GM12892 (cell line): Measurements from ENCODE around the gene ASB18.
"Not testable (repeated sequence)": the region's sequence is repeated elsewhere in the genome, so short reads cannot be mapped to it uniquely, and the experiment has no call there.

Experiments used
- DNase-seq: peaks from one replicate; pipeline ENCODE4 v3.0.0; 2011; ENCODE audit not compliant: insufficient read length
- FAIRE-seq: peaks from 2 replicates; lab custom pipeline; 2011; peaks lifted over from hg19 to GRCh38; lab: Jason Lieb, UNC
- POLR2A ChIP-seq: IDR thresholded peaks from 2 replicates; pipeline ENCODE4 v1.6.1; 2011; ENCODE audit warnings: low read depth, low read length, control low read depth
- POLR2AphosphoS5 ChIP-seq: IDR thresholded peaks from 2 replicates; pipeline ENCODE4 v1.6.1; 2011; ENCODE audit warnings: low read depth, low read length, control low read depth
- TAF1 ChIP-seq: IDR thresholded peaks from 2 replicates; pipeline ENCODE4 v1.6.1; 2011; ENCODE audit warnings: low read depth, mild to moderate bottlenecking, control low read depth, low read length, borderline replicate concordance

ASB18 gene

DNA sequence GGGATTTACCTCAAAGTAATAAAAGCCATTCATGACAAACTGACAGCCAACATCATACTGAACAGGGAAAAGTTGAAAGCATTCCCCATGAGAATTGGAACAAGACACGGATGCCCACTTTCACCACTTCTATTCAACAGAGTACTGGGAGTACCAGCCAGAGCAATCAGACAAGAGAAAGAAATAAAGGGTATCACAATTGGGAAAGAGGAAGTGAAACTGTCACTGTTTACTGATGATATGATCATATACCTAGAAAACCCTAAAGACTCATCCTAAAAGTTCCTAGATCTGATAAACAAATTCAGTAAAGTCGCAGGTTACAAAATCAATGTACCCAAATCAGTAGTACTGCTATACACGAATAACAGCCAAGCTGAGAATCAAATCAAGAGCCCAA is 17.2 kb upstream of the ASB18 start:
- no peak for DNase-seq
- FAIRE-seq, result no peak
- no peak for TF ChIP-seq POLR2A
- TF ChIP-seq POLR2AphosphoS5, result no peak
- TF ChIP-seq TAF1, result no peak

DNA sequence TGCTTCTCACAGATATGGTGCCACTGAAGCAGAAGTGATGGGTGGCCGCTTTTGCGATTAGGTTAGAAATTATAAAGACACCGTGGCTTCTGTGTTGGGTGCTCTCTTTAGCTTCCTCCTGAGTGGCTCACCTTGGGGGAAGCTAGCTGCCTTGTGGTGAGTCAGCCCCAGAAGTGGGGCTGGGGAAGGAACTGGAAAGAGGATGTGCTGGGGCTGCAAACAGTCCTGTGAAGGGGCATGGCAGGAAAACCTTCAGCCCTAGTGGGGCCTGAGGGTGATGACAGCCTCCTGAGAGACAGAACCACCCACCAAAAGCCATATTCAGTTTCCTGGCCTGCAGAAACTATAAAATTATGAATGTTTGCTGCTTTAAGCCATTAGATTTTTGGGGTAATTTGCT is 8.9 kb upstream of the ASB18 start:
- no peak for TF ChIP-seq POLR2AphosphoS5
- no peak for TF ChIP-seq POLR2A
- TF ChIP-seq TAF1, result no peak
- FAIRE-seq (no peak), DNase-seq (no peak)

DNA sequence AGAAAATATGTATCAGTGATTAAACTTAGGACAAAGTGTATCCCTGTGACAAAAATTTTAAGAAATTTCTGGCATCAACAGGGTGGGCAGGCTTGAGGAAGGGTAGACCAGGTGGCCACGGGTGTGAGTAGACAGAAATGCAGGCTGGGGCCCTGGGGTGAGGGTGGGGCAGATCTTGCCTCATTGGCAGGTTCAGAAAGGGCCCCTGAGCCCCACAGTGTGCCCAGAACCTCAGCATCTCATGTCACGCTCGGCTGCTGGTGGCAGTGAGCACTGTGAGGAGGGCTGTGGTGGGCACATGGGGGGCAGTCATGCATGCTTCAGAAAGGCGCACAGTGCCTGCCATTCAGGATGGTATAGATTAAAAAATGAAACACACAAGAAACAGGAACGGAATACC is 7.6 kb upstream of the ASB18 start:
- FAIRE-seq (no peak), DNase-seq (no peak)
- no peak for TF ChIP-seq TAF1
- no peak for TF ChIP-seq POLR2AphosphoS5
- TF ChIP-seq POLR2A, result no peak

DNA sequence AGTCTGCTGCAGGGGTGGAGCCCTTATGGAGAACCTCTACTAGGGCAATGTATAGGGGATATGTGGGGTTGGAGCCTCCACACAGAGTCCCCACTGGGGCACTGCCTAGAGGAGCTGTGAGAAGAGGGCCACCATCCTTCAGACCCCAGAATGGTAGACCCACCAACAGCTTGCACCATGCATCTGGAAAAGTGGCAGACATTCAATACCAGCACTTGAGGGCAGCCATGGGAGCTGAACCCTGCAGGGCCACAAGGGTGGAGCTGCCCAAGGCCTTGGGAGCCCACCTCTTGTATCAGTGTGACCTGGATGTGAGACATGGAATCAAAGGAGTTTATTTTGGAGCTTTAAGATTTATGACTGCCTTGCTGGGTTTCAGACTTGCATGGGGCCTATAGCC is 5.7 kb upstream of the ASB18 start:
- not testable (repeated sequence) for DNase-seq, FAIRE-seq

DNA sequence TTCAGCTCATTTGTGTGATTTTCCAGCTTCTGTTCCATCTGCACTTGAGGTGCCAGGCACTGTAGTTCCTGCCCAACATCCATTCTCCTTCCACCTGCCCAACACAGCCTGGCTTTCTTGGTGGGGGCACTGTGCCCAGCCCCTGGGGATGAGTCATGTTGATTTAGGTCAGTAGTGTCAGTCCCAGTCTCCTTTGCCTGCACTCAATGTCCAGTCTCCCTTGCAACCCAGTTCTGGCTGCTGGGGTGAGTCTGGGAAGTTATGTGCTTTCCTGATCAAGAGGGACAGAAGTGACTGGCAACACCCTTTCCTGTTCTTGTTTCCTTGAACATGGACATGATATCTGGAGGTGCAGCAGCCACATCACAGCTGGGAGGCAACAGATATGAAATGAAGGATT is 1.5 kb upstream of the ASB18 start:
- FAIRE-seq (no peak), DNase-seq (no peak)
- TF ChIP-seq POLR2AphosphoS5 (no peak), TAF1 (no peak), POLR2A (no peak)

DNA sequence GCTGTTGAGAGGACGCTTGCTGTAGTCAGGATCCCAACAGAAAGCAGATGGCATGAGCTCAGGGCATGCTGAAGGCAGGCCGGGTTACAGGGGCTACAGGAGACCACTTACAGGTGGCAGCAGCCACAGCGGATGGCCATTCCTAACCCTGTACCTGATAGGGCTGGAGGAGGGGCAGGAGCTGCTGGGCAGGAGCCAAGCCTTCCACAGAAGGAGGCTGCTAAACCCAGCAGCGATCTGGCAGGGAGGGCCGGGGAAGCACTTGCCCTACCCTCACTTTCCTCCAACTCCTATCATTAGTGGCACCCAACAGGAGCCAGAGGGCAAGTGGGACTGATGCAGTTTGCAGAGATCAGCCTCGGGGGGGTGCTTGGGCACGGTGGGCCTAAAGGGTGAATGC is 2.0 kb downstream of the ASB18 start:
- no peak for DNase-seq
- TF ChIP-seq POLR2A (no peak), POLR2AphosphoS5 (no peak)
- no peak for FAIRE-seq

DNA sequence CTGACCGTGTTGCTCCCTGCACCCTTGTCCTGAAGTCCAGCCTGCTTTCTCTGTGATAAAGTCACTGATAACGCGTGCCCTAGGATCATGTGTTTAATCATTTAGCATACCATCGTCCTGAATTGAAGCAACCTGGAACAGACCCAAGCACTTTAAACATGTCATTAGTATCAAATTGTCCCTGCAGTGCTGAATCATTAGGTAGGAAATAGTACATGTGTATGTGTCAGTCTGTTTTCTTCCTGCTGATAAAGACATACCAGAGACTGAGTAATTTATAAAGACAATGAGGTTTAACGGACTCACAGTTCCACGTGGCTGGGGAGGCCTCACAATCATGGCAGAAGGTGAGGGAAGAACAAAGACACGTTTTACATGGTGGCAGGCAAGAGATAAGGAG is 2.8 kb downstream of the ASB18 start:
- TF ChIP-seq TAF1 (no peak), POLR2AphosphoS5 (no peak), POLR2A (no peak)
- DNase-seq (no peak), FAIRE-seq (no peak)

DNA sequence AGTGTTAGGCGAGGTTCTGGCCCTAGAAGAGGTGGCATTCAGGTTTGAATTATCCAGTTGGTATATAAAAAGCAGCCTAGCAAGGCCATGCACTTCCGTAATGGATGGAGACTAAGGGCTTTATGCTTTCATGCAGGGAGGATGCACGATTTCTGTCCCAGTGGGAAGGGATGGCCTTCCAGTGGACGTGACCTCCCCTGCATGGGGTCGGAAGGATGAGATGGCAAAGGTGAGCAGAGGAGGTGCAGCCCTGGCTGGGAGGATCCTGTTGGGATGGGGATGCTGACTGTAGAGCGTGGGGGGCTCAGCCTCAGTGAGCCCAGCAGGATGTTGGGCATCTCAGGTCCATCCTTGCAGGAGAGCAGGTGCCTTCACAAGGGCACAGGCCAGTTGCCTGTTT is 4.8 kb downstream of the ASB18 start:
- FAIRE-seq (no peak), DNase-seq (no peak)
- TF ChIP-seq TAF1 (no peak), POLR2A (no peak), POLR2AphosphoS5 (no peak)

DNA sequence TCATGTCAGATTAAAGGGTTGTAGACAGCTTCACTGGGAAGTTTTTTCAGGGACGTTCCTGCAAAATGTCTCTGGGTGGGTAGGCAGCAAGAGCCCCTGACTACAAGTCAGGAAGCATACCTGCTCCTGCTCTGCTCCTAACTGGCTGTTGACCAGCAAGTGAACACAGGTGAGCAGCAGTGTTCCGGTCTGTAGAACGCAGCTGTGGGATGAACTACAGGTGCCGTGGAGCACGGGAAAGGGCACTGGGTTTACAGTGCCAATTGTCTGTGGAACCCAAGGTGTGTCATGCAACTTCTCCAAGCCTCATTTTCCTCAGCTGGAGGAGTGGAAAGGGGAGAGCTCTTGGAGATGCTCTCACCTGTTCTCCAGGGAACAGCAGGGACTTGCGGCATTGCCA is 6.6 kb downstream of the ASB18 start:
- no peak for FAIRE-seq
- no peak for TF ChIP-seq POLR2A
- TF ChIP-seq POLR2AphosphoS5, result no peak
- no peak for TF ChIP-seq TAF1
- DNase-seq, result no peak

DNA sequence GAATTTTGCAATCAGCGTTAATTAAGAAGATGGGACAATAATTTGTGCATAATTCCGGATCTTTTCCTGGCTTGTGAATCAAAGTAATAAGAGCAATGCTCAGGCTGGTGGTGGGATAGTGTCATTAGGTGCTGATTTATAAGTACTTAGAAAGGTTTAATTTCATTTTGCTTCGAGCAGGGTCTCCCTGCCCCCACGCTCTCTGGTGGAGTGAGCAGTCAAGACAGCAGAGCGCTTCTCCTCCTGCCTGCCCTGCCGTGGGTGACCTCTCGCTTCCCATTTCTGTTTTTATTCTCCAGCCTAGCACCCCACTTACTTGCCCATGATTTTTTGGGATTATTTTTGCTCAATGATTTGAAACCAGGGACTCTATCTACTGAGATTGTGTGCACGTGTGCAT is 7.1 kb downstream of the ASB18 start:
- no peak for FAIRE-seq
- DNase-seq, result no peak
- TF ChIP-seq TAF1 (no peak), POLR2AphosphoS5 (no peak), POLR2A (no peak)

DNA sequence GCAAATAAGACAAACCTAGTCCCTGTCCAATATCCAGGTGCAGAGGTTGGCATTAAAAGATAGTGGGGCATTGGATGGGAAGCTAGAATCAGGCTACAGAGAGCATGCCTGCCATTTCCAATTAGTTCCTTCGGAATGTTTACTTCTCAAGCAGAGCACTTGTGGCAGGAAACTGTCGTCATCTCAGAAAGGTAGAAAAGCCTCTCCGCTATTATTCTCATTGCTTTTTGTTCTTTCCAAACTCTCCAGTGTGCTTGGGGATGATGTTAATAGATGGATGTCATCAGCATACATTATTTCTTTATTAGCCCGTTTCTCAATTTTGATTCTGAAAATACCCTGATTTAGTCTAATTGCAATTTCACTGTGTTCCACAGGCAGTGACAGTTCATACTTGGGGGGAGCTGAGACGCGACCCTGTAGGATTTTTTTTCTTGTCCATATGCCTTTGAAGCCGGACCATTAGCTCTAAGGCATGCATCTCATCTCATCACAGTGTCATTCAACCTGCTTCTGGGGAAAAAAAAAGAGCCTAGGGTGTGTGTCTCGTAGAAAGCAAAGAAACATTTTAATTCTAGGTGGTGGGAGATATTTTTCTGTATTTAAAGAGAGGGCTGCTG is 7.7 kb downstream of the ASB18 start:
- DNase-seq, result no peak
- FAIRE-seq, result no peak
- TF ChIP-seq POLR2AphosphoS5, result no peak
- TF ChIP-seq TAF1, result no peak
- TF ChIP-seq POLR2A, result no peak

DNA sequence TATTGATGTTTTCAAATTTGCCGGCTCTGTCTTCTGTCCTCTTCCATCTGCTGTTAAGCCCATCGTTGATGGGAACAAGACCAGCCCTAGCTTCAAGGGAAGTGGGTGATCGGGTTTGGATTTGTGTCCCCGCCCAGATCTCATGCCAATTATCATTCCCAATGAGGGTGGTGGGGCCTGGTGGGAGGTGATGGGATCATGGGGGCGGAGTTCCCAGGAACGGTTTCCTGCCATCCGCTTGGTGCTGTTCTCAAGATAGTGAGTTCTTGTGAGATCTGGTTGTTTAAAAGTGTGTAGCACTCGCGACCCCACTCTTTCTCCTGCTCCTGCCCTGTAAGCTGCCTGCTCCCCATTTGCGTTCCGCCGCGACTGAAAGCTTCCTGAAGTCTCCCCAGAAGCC is 9.5 kb downstream of the ASB18 start:
- no peak for DNase-seq
- FAIRE-seq, result no peak
- no peak for TF ChIP-seq POLR2A
- no peak for TF ChIP-seq POLR2AphosphoS5
- no peak for TF ChIP-seq TAF1

DNA sequence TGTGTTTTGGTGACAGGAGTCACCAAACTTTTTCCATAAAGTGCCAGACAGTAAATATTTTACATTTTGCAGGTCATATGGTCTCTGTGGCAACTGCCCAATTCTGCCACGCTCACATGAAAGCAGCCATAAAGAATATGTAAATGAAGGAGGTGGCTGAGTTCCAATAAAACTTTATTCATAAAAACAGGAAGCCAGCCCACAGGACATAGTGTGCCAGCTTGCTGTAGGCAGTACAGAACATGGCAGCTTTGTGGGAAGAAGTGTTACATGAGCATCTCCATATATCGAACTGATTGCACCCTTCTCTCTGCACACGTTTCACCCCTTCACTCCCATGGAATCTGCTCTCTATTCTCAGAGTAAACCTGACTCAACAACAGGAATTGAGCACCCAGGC is 10.2 kb downstream of the ASB18 start:
- FAIRE-seq, result no peak
- TF ChIP-seq TAF1 (no peak), POLR2AphosphoS5 (no peak), POLR2A (no peak)
- DNase-seq, result no peak
